Stimulated activated naive CD8-positive, alpha-beta T cell treated with anti-CD3 and anti-CD28 coated beads, Interleukin-15, Interleukin-2, amounts not matched to agents 100 U/mL and 50 U/mL, for 24 hours (primary cell): ENCODE measurements around the gene TMSB15C.
"Not testable (repeated sequence)": the region's sequence is repeated elsewhere in the genome, so short reads cannot be mapped to it uniquely, and the experiment has no call there.

Experiments used
- ATAC-seq: fragments of 150-1000 bp; cut with Tn5 transposase; one replicate; pipeline ENCODE4 v1.10.0; 2021
- DNase-seq: peaks from one replicate; pipeline ENCODE4 v3.0.0; 2021

Gene TMSB15C

DNA sequence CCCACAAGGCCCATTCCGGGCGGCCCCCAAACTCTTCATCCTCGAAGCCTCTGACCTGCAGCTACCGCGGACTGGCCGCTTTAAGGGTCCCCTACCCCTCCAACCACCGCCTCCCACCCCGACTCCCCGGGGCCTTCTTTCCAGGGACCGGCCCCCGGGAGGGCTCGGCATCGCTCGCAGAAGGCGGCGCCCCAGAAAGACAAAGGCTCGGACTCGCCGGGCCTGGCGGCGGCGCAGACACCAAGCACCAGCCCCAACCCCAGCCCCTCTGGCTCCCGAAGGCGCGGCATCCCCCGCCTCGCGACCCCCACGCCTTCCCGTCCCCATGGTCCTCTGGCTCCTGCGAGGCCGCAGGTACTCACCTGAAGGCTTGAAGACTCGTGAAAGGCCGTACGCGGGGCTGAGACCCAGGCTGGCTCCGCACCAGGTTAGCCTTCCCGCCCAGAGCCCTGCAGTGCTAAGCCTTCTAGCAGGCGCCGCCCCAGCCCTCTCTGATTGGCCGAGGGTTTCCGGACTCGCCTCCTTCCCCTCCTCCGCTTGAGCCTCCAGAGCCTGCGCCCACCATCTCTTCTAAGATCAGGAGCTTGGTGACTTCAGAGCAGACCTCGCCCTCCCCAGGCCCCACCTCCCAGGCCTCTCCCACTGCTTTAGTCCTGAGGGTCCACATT, at the start of gene TMSB15C:
TSS of gene TMSB15C (minus strand) at position 459 of the 668 bp plus-strand sequence.
- not testable (repeated sequence) for DNase-seq
- ATAC-seq, result peak; percentile 97

DNA sequence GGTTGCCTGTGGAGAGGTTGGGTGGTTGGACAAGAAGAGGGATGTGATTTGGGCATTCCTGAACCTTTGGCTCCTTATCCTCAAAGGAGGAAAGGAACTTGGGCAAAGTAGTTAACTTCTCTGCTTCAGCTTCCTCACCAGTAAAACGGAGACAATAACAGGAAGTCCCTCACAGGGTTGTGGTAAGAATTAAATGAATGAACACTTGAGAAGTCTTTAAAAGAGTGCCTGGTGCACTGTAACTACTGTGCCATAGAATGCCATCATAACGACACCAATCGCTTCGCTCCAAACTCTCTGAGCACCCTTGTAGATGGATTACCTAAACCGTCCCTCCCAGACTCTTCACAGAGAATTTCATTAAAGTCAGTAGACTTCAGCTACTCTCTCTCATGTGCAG, 46.8 kb upstream of the TMSB15C start:
- DNase-seq (no peak), ATAC-seq (peak; percentile 84)

DNA sequence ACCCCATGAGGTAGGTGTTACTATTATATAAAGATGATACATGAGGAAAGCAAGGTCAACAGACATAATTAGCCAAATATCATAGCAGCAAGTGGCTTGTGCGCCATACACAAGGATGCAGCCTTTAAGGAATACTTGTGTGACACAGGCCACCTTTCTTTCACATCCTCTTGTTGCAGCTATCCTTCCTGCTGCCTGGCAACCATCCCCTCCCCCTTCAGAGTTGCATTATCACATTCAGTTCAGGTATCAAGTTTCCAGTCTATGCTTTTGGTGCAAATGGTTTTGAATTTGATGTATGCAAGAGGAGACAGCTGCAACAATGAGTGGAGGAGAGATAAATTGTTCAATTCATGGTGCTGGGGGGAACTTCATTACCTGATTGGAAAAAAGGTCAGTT, 42.7 kb upstream of the TMSB15C start:
- DNase-seq, result no peak
- no peak for ATAC-seq

DNA sequence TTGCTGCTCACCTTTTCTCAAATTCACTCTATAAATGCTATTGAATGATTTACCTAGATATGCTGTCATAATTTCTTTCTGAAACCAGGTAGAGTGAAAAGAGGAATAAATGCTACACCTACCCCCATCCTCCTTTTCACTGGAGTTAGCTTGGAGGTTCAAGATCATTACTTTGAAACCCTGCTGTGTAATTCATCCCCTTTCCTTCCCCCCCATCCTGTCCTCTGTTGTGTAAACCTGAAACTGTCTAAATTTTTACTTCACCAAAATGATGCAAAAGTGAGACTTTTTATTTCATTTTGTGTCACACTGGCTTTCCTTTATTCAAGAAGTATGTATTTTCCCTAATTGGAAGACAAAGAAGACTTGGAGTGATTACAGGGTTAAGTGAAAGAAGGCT, 41.7 kb upstream of the TMSB15C start:
- DNase-seq (no peak), ATAC-seq (peak; percentile 44)

DNA sequence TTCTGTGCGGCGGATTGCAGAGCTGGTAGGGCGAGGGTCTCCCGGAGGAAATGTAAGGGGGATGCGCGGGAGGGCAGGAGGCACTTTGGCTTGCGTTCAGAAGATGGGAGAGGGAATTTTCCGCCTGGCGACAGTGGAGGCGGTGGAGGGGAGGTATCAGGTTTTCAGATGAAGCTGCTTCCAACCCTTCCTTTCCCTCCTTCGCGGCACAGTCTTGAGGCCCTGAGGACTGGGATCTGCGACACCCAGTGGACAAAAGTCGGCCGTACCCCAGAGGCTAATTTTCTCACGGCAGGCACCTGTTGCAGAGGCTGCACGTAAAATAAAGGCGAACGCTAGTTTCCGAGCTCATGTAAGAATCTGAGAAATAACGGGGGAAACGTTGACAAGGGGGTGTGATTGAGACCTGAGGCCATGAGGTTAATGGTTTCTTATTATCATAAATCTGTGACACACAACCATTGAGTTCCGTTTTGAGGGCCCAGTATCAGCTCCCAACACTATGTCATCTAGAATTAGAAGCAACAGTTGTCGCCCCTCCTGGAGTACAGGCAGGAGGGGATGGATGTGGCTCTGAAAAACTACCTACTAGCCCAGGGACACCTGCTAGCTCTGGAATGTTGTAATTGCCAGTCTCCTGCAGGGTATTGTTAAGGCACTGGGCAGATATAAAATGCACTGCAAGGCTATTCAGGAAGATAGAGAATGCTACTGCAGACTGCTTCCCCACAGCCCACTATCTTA, 37.4 kb upstream of the TMSB15C start:
- ATAC-seq (peak; percentile 64), DNase-seq (peak; percentile 60)

DNA sequence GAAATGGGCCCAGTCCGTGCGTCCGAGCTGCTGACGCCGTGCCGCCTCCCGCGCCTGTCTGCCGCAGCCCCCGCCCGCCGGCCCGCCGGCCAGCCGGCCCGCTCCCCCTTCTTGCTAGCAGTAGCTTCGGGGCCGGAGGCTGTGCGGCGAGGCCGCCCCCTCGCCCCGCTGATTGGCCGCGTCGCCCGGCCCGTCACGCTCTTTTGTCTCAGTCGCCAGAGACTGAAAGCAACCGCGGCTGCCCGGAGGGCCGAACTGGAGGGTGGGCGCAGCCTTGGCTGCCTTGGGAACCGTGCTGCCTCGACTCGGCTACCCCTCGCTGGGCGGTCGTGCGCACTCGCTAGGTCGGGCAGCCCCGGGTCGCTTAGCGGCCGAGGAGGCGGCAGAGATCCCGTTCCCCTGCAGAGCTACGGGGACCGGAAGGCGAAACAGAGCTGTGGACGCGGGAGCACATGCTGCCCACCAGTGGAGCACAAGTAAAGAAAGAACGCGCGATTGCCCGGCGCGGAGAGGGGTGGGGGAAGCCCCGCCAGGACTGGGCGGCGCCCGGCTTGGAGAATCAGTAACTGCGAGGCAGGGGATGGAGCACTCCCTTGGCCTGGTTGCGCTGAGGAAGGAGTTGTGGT, 36.4 kb upstream of the TMSB15C start, which contains the start of gene ZCCHC18:
TSS of gene ZCCHC18 (plus strand) at position 198 of the 626 bp plus-strand sequence. CDS start 1,589 bp downstream, outside the sequence.
- peak; percentile 60 for DNase-seq

DNA sequence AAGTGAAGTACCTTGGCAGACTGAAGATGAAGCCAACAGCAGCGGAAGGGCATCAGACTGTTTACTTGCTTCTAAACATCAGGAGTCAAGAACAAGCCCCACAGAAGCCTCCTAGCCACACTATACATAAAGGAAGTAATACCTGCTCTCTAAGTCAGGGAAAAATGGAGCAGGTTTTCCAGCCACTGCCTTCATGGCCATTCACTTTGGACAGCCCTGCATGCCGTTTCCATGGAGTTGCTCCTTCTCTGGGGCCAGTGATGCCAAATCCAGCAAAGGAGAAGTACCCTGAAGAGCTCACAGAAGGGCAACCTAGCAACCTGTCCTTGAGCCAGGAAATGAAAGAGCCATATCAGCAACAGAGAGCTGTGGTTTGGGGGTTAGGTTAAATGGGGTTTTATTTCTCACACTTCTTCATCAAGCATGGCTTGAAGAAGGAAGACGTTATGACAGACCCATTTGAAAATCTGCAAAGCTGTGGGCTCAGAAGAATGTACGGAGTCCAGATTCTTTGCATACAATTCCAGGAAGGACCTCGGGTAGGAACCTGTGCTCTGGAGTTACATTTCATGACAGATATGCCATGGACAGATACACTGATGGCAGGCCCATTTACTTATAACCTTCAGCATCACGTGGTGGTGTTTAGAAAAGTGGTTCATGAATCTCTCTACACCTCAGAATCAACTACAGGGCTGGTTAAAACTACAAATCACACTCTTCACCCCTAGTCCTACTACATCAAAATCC, 34.6 kb upstream of the TMSB15C start:
- peak; percentile 48 for ATAC-seq
- not testable (repeated sequence) for DNase-seq

More for the DNA sequence above, 36.4 kb upstream of the TMSB15C start, which contains the start of gene ZCCHC18:
- peak; percentile 67 for ATAC-seq

DNA sequence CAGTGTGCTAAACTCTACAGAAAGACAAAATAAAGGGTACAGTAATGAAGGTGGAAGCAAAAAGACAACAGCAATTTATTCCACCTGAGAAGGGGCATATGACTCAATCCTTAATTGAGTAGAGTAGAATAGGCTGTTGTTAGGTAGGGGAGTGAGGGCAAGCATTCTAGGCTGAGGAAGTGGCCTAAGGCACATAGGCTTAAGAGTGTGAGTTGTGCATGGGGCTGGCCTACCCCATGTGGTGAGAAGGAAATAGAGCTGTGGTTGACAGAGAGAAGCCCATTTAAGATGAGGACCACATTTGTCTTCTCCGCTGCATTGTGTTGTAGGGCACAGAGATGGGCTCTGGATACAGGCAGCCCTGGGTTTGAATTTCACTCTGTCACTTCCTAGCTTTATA, 32.9 kb upstream of the TMSB15C start:
- DNase-seq, result no peak
- ATAC-seq, result no peak

DNA sequence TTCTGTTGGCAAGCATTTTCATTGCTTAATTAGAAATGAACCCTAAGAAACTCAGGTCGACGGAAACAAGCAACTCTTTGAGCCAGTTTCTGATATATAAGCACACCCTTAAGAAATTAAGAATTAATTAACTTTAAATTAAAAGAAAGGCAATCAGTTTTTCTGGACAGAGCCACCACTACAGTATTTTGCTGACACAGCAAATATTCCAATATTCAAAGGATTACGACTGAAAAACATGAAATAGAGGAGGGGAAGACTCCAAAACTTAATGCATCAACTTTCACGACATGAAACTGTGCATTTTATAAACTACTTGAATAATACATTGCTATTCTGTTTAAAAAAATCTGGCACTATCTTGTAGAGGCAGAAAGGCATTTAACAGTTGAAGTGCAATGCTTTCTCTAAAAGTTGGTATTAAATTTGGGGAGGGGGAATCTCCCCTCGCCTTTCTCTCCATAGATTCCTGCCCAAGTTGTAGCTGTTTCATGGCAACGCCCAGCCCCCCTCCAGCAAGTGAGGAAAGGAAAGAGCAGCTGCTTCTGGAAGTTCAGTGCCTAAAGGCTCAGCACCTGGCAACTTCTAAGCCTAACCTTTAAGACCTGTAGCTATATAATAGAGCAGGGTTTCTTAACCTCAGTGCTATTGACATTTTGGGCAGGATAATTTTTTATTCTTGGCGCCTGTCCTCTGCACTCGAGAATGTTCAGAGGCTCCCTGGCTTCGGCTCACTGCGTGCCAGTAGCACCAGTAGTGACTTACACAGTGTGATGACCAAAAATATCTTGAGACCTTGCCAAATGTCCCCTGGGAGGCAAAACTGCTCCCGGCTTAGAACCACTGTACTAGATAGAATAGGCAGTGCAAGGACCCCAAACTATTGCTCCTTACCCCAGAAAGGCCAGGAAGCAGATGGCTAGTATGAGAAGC, 29.6 kb upstream of the TMSB15C start:
- ATAC-seq (no peak), DNase-seq (no peak)

DNA sequence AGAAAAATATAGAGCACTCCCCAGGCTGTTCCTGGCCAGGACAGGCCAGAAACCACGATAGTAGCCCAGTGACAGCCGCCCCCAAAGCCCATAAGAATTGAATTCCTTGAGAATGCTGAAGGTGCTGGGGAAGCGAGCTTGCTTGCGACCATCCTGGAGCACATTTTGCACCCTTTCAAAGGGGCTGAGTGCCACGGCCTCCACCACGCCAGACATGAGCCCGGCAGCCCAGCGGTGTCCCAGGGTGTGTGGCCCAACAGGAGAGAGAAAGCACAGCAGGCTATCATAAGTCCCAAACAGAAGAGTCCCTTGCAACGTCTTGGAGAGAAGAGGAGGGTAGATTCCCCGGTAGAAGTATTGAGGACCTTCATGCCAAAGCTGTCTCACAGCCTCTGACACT, 28.6 kb upstream of the TMSB15C start:
- ATAC-seq, result no peak
- no peak for DNase-seq

DNA sequence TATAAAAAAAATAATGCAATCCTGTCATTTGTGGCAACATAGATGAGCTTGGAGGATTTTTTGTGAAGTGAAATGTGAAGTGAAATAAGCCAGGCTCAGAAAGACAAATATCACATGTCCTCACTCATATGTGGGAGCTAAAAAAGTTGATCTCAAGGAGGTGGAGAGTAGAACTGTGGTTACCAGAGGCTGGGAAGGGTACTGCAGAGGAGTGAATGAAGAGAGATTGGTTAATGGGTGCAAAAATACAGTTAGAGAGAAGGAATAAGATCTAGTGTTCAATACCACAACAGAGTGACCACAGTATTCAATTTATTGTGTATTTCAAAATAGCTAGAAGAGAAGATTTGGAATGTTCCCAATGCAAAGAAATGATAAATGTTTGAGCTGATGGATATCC, 22.9 kb upstream of the TMSB15C start:
- no peak for DNase-seq
- no peak for ATAC-seq

DNA sequence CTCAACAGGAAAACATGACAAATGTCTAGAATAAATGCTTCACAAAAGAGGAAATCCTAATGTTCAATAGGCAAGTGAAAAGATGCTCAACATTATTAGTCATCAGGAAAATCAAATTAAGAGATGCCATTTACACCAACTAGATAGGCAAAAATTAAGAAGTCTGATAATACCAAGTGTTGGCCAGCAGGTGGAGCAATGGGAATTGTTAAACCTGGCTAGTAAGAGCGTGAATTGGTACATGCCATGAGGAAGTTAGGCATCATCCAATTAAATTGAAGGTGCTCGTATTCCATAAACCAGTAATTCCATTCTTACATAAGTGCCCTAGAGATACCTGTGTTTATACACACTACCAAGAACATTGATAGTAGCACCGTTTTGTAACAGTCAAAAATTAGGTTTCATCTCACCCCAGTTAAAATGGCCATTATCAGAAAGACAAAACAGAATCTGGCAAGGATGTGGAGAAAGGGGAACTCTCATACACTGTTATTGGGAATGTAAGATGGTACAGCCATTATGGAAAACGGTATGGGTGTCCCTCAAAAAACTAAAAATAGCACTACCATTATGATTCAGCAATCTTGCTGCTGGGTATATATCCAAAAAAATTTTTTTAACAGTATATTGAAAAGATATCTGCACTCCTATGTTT, 22.2 kb upstream of the TMSB15C start:
- ATAC-seq (no peak), DNase-seq (peak; percentile 41)

DNA sequence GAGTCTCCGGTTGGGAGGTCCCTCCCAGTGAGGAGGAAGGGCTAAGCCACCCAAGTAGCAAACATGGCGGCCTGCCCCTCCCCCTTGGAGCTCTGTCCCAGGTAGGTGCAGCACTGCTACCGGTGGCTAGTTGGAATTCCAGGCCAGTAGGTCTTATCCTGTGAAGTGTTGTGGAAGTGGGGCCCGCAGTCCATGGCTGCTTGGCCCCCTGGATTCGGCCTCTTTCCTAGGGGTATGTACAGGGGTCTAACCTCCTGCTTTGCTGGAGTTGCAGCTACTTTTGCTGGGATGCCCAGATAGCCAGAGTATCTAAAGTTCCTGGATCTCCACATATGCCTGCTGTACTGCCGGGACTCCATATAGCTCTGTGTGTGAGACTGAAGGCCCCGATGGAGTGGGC, 9.9 kb upstream of the TMSB15C start:
- ATAC-seq, result no peak
- no peak for DNase-seq

DNA sequence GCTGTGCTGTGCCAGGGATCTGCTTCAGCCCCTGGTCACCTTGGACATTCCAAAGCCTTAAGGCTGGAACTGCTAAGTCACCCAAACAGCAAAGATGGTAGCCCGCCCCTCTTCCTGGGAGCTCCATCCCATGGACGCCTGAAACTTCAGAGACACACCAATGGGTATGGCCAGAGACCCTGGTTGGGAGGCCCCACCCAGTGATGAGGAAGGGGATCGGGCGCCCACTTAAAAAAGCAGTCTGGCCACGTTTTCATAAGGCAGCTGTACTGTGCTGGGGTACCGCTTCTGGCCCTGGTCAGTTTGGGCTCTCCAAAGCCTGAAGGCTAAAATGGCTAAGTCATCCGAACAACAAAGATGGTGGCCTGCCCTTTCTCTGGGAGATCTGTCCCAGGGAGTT, 9.4 kb upstream of the TMSB15C start:
- no peak for ATAC-seq
- DNase-seq, result no peak

DNA sequence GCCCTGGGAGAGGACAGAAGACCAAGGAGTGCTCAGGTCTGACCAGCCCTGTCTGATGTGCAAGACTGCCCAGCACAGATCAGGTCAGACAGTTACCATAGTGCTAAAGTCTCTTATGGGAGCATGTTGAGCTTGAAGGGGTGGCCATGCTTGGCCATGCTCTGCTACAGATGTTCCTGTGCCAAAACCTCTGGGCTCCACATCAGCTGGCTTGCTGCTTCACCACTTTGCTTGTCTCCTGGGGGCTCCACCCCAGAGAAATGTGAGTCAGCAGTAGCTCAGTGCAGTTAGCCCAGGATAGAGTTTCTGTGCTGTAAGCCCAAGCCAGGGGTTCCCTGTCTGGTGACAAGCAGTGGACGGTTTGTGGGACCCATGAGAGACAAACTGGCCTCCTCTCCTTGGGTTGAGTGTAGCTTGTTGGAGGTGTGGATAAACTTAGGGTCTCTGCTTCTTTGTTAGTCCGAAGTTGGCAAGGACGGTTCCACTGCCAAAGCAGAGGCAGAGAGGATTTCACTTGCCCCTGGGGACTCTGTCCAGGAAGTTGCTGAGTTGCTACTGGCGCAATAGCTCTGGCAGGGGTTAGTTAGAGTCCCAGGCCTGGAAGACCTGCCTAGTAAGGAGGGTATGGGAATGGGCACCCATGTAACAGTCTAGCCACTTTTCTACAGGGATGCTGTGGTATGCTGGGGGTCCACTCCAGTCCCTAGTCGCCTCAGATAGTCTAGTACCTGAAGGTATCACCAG, 8.7 kb upstream of the TMSB15C start:
- ATAC-seq (no peak), DNase-seq (no peak)

DNA sequence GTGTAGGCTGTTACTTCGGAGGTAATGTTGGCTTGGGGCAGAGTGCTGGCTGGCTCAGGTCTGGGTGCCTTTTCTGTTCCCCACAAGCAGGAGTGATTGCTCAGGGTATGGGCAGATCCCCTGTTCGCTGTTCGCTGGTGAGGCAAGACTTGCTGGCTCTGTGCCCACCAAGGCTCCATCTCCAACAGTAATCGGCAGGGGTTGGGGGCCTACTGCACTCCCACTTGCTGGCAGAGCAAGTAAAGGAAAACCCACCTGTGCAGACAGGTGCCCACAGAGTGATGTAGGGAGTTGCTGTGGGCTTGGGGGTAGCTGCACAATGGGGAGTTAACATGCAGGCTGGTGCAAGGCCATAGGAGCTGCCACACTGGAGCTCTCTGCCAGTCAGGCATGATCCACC, 8.0 kb upstream of the TMSB15C start:
- no peak for DNase-seq
- no peak for ATAC-seq

DNA sequence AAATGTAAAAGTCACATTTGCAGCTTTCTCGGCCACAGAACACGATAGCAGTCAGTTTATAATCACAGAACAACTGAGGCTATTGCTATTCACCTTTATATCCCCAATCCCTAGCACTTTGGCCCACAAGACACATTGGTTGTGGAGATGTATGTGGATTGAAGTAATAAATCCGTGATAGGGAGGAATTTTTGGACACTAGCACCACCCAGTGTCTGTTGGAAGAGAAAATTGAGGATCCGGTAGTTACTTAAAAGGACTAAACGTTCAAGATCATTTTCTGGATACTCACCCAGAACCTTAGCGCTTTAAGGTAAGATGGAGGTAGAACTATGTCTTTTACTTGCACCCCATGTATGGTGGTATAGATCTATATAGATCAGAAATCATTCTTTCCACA, 1.8 kb upstream of the TMSB15C start:
- not testable (repeated sequence) for ATAC-seq, DNase-seq

DNA sequence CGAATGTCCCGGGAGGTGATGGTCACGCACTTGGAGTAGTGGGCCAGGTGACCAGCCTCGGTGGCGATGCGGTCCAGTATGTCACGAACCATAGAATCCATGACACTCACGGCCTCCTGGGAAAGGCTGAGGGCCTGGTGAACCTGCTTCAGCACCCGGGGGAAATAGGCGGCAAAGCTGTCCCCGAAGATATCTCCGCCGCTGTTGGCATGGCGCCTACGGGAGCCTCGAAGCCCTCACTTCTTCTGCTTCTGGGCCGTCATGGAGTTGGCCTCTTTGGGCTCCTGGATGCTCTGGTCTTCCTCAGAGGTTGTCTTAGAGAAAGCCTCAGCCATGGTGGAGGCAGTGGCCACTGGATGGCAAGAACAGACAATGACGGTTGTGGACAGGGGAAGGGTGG, 13.4 kb downstream of the TMSB15C start:
- not testable (repeated sequence) for ATAC-seq

DNA sequence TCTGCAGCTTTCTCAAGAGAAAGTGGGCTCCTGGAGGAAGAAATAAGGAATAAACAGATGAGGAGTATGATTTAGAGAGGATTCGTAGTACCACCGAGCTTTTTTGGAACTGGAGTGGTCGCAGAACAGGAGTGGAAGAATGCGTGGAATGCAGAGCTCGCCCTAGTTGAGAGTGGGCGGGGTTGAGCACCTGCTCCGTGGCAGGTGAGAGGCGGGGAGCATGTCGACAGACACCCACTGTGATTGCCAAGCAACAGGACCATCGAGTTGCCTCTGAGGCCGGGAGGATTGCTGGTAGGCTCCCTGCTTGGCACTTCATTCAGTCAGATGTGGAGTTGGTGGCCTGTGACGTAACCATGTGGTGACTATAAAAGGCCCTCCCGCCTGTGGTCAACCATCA, 21.1 kb downstream of the TMSB15C start:
- ATAC-seq, DNase-seq: not testable (repeated sequence)

More for the DNA sequence above, 13.4 kb downstream of the TMSB15C start:
- not testable (repeated sequence) for DNase-seq

DNA sequence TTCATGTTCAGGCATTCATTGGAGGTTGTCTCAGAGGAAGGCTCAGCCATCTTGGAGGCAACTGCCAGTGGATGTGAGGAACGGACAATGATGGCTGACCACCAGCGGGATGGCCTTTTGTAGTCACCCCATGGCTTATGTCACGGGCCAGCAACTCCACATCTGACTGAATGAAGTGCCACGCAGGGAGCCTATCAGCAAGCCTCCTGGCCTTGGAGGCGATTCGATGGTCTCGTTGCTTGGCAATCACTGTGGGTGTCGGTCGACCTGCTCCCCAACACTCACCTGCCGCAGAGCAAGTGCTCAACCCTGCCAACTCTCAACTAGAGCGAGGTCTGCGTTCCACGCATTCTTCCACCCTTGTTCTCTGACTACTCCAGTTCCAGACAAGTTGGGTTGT, 28.9 kb downstream of the TMSB15C start:
- DNase-seq (no peak), ATAC-seq (no peak)
